Osteoblast (primary cell): ENCODE results near the gene TMCC1. TPM values are rescaled to one million over a fixed set of nuclear protein-coding genes. Genes with fewer than 3 reads are reported as not detected.

Source experiments
- DNase-seq: peaks from one replicate; pipeline ENCODE4 v3.0.0; 2011; ENCODE audit warnings: low spot score, mixed read lengths; ENCODE audit not compliant: insufficient read length; ENCODE audit errors: missing footprints
- H2AFZ ChIP-seq: 2 replicates; pipeline ENCODE4 v1.6.0; 2011; ENCODE audit warnings: mild to moderate bottlenecking, low read length
- H3K27ac ChIP-seq: 2 replicates; pipeline ENCODE4 v1.5.1; 2011; ENCODE audit warnings: mild to moderate bottlenecking, low read depth, low read length, moderate library complexity
- H3K27me3 ChIP-seq: 2 replicates; pipeline ENCODE4 v1.6.0; 2012; ENCODE audit warnings: mild to moderate bottlenecking, control low read depth, inconsistent platforms, low read length, moderate library complexity; ENCODE audit not compliant: insufficient read depth
- H3K36me3 ChIP-seq: 2 replicates; pipeline ENCODE4 v1.5.1; 2011; ENCODE audit warnings: mild to moderate bottlenecking, low read length, control low read depth, moderate library complexity; ENCODE audit not compliant: insufficient read depth
- H3K4me1 ChIP-seq: 2 replicates; pipeline ENCODE4 v1.5.1; 2011; ENCODE audit warnings: mild to moderate bottlenecking, low read length, control low read depth, moderate library complexity; ENCODE audit not compliant: insufficient read depth
- H3K4me2 ChIP-seq: 2 replicates; pipeline ENCODE4 v1.6.0; 2011; ENCODE audit warnings: mild to moderate bottlenecking, low read length; ENCODE audit not compliant: insufficient read depth
- H3K4me3 ChIP-seq: fragments of 200-600 bp; sonication (generic); 3 replicates; pipeline ENCODE4 v1.5.1; 2012; ENCODE audit warnings: mild to moderate bottlenecking, low read length, inconsistent platforms; ENCODE audit not compliant: insufficient read depth
- H3K79me2 ChIP-seq: 2 replicates; pipeline ENCODE4 v1.6.0; 2012; ENCODE audit warnings: mild to moderate bottlenecking, low read length, control low read depth, inconsistent platforms; ENCODE audit not compliant: insufficient read depth
- H3K9me3 ChIP-seq: 2 replicates; pipeline ENCODE4 v1.5.1; 2011; ENCODE audit warnings: low read depth, low read length, control low read depth
- H4K20me1 ChIP-seq: 2 replicates; pipeline ENCODE4 v1.6.0; 2012; ENCODE audit warnings: mild to moderate bottlenecking, low read length, control low read depth; ENCODE audit not compliant: insufficient read depth
- total RNA-seq: library from RNA; depleted of rRNA; stranded (reverse); fragments of >200 nt; gene quantifications from 2 replicates; pipeline ENCODE4 v1.2.3, GENCODE V29; 2012
- TF ChIP-seq, protein P1 (sequence below): IDR thresholded peaks from 2 replicates; pipeline ENCODE4 v1.5.1; 2011; ENCODE audit warnings: mild to moderate bottlenecking, low read depth, low read length, moderate library complexity; ENCODE audit errors: extremely low read depth

TMCC1 gene
- total RNA-seq, 1 donor = 17.4 TPM

DNA sequence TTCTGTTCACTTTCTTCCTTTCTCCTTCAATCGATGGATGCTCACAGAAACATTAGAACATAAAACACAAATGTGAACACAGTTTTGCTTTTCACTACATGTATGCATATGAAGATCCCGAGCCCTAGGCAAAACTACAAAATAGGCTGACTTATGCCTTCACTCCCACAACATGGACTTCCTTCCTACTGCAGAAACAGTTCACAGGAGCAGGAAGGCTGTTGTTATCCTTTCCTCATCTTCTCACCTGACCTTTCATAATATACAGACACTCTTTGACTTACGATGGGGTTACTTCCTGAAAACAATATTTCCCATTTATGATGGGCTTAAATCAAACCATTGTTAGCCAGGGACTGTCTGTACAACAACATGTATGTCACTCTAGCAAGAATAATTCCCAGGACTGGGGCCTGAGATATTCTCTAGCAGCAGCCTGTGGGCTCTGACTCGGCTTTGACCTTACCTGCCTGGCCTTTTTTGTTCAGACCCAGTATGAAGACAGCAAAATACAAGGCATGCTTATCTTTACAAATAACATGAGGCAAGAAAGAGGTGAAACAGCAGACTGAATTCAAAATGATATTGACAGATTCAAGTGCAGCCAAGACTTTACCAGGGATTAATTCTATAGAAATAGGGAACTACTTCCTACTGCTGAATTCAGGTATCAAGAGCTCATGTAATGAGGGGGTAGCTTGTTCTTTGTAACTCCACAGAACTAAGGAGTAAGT is 235.2 kb downstream of the TMCC1 start:
- no peak for DNase-seq
- H3K27me3 ChIP-seq = no peaks in the 10 kb centered on the region
- peak overlapping the region; percentile 5 for H3K27ac ChIP-seq
- no peak overlapping the region for H2AFZ ChIP-seq
- no peak overlapping the region for H3K4me3 ChIP-seq
- H3K9me3 ChIP-seq = no peaks in the 10 kb centered on the region
- peak overlapping the region; percentile 24 for H3K4me2 ChIP-seq
- H3K36me3 ChIP-seq = no peaks in the 10 kb centered on the region
- TF ChIP-seq, protein P1, sequence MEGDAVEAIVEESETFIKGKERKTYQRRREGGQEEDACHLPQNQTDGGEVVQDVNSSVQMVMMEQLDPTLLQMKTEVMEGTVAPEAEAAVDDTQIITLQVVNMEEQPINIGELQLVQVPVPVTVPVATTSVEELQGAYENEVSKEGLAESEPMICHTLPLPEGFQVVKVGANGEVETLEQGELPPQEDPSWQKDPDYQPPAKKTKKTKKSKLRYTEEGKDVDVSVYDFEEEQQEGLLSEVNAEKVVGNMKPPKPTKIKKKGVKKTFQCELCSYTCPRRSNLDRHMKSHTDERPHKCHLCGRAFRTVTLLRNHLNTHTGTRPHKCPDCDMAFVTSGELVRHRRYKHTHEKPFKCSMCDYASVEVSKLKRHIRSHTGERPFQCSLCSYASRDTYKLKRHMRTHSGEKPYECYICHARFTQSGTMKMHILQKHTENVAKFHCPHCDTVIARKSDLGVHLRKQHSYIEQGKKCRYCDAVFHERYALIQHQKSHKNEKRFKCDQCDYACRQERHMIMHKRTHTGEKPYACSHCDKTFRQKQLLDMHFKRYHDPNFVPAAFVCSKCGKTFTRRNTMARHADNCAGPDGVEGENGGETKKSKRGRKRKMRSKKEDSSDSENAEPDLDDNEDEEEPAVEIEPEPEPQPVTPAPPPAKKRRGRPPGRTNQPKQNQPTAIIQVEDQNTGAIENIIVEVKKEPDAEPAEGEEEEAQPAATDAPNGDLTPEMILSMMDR = no peak
- H3K4me1 ChIP-seq = peaks cover 37% of the 10 kb centered on the region
- no peaks in the 10 kb centered on the region for H4K20me1 ChIP-seq
- H3K79me2 ChIP-seq = peaks cover 15% of the 10 kb centered on the region

DNA sequence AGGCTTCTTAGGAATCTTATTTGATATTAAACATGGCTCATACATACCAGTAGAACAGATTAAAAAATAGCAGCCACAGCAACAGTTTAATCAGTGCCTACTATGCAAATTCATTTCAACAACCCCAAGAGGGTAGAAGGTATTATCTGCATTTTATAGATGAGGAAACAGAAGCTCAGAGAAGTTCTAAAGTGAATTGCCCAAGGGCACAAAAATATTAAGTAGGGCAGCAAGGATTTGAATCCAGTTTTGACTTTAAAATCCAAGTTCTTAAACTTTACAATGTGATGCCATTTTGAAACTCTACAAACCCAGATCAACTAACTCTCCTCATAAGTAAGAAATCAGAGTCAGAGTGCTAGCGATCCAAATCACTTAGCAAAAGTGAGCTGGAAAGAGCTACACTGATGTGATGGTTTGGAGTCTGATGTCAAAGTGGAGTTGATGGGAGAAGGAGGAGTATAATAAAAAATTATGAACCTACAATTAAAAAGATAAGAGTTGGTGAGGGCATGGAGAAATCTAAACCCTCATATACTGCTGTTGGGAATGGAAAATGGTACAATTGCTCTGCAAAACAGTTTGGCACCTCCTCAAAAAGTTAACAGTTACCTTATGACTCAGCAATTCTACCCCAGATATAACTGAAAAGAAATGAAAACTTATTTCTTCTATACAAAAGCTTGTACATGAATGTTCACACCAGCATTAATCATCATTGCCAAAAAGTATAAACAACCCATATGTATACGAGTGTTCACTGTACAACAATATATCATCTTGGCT is 236.1 kb downstream of the TMCC1 start:
- no peak for DNase-seq
- Histone ChIP-seq H3K4me3 (no peak overlapping the region), H3K4me2 (peak overlapping the region; percentile 24), H3K4me1 (peaks cover 33% of the 10 kb centered on the region), H3K36me3 (no peaks in the 10 kb centered on the region), H4K20me1 (no peaks in the 10 kb centered on the region), H3K79me2 (peaks cover 11% of the 10 kb centered on the region), H3K27me3 (no peaks in the 10 kb centered on the region), H2AFZ (no peak overlapping the region), H3K27ac (peak overlapping the region; percentile 5), H3K9me3 (no peaks in the 10 kb centered on the region)
- TF ChIP-seq, protein P1 = no peak

DNA sequence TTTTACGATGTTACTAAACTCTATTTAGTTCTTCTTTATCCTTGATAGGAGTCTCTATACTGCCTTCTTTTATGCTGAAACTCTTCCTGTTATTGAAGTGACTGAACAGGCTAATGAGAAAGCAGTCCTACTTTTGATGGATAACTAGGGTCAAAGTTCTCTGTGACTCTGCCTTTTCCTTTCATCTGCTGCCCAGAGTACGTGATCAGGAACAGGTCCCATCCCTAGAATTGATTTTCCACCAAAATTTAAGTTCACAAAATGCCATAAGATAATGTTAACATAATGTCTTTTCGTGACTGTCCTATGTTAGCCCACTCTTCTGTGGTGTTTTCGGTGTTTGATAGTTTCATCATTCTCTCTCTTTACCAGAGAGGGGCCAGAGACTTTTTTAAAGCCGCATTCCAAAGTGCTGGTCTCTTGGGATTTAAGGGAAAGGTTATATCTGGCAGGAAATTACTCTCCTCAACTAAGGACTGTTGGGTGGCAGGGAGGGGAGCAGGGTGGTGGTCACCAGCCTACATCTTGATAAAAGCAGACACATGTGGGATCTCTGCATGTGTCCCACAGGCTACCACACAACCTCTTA is 236.8 kb downstream of the TMCC1 start:
- peaks cover 40% of the 10 kb centered on the region for H3K4me1 ChIP-seq
- no peak for DNase-seq
- TF ChIP-seq, protein P1 = no peak
- H3K9me3 ChIP-seq = no peaks in the 10 kb centered on the region
- no peak overlapping the region for H2AFZ ChIP-seq
- H3K4me3 ChIP-seq = no peak overlapping the region
- H3K27me3 ChIP-seq = no peaks in the 10 kb centered on the region
- H3K36me3 ChIP-seq = no peaks in the 10 kb centered on the region
- H3K27ac ChIP-seq = no peak overlapping the region
- H3K79me2 ChIP-seq = peaks cover 8% of the 10 kb centered on the region
- no peak overlapping the region for H3K4me2 ChIP-seq
- no peaks in the 10 kb centered on the region for H4K20me1 ChIP-seq

DNA sequence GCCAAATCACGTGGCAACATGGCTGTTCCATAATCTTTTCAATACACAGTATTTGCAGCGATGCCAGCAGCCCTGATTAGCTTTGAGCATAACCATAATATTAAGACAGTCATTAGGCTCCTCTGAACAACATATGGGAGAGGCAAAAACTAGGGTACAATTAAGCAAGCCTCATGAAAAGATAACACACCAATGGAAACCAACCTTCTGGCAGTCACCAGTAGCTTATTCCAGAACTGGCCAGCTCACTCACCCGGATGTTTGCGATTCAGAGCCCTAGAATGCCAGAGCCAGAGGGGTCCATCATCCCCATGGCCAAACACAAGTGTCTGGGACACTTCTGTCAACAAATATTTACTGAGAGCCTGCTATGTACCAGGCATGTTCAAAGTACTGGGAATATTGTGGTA is 238.2 kb downstream of the TMCC1 start:
- Histone ChIP-seq H3K36me3 (no peaks in the 10 kb centered on the region), H3K27ac (no peak overlapping the region), H3K27me3 (no peaks in the 10 kb centered on the region), H4K20me1 (no peaks in the 10 kb centered on the region), H2AFZ (no peak overlapping the region), H3K9me3 (no peaks in the 10 kb centered on the region), H3K79me2 (peaks cover 8% of the 10 kb centered on the region), H3K4me2 (no peak overlapping the region), H3K4me1 (peaks cover 50% of the 10 kb centered on the region), H3K4me3 (no peak overlapping the region)
- DNase-seq = no peak
- TF ChIP-seq, protein P1 = no peak
